ENCODE results near the gene FTO. TPM values are rescaled to one million over a fixed set of nuclear protein-coding genes. Genes with fewer than 3 reads are reported as not detected.

FTO gene
- total RNA-seq, 1 experiment from 2014 or later = 118 TPM

DNA sequence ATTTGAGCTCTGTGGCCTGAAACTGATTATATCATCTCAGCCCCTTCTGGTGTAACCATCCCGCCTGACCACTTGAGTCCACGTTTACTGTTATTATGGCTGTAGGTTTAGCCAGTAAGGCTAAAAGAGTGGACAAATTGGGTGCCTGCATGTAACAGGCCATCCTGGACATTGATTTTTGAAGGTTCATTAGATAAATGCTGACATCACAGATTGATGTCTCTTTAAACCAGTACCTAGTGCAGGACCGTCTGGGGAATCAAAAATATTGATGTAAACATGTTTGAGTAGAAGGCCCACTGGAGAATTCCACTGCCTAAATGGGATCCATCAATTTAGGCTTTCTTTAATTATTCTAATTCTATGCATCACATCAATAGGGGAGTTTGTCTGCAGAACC, 367.6 kb downstream of the FTO start:
- DNase-seq (ENCODE audit: low read depth) = no peak

DNA sequence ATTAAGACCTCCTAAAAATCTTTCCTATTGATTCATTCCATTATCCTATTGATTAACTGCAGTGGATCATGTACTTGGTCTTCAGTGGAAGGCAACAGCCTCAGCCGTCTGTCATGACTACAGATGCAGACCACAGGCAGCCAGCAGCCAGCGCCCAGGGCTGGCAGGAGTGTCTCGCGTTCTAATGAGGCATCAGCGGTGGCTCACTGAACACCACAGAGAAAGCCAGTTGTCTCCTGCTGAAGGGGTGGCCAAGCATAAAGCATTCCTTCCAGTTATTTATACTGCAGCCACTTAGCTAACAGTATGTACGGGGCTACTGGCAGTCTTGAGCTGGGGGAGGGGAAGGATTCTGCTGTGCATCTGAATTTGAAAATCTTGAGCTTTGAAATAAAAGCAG, 368.3 kb downstream of the FTO start:
- DNase-seq (ENCODE audit: low read depth) = peak; percentile 13

DNA sequence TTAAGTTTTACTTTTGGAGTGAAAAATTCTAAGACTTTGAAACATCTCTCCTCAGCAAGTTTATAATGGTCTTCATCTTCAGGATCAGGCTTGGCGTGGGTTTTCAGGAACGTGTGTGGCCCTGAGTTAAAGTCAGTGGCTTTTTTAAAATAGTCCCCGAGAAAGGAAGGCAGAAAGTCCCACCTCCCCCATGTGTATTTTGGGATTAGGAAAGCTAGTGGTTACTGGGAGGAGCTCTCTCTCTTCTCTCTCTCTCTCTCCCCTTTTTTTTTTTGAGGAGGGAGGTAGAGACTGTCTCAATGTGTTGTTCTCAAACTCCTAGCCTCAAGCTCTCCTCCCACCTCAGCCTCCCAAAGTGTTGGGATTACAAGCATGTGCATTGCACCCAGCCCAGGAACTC, 369.4 kb downstream of the FTO start:
- DNase-seq (ENCODE audit: low read depth) = no peak

DNA sequence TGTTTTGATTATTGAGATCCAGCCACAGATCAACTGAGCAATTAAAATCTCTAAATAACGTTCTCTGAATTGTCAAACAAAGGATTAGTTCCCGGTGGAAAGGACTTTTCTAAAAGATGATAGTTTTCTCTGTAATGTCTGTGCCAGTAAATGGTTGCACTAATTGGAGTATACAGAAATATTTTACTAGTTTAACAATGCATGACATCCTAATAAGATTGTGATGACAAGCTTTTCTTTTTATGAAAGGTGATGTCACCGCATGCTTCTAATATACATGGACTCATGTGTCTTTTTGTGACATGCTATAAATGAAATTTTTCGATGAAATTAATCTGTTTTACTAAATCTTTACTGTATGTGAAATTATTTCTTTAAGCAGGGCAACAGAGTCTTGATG, 371.5 kb downstream of the FTO start:
- DNase-seq (ENCODE audit: low read depth) = no peak

DNA sequence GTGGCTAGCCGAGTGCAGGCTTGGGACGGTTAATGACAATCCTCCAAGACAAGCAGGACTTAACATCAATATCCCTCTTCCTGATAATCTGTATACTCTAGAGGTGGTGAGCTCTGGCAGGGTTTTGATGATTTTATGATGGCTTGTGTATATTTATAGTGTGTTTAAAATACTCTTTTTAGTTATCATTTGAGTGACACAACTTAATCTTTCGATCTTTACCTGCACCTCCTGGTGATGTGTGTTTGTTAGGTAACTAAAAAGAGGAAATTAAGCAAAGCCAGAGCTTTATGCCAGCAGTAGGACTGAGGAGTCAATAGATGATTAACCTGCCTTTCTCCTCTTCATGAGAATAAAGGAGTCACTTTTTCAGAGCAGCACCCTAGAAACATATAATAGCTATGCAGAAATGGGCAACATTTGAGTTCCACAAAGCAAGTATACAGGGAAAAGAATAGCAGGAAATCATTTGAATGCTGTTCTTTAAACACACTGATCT, 372.1 kb downstream of the FTO start:
- DNase-seq (ENCODE audit: low read depth) = no peak

DNA sequence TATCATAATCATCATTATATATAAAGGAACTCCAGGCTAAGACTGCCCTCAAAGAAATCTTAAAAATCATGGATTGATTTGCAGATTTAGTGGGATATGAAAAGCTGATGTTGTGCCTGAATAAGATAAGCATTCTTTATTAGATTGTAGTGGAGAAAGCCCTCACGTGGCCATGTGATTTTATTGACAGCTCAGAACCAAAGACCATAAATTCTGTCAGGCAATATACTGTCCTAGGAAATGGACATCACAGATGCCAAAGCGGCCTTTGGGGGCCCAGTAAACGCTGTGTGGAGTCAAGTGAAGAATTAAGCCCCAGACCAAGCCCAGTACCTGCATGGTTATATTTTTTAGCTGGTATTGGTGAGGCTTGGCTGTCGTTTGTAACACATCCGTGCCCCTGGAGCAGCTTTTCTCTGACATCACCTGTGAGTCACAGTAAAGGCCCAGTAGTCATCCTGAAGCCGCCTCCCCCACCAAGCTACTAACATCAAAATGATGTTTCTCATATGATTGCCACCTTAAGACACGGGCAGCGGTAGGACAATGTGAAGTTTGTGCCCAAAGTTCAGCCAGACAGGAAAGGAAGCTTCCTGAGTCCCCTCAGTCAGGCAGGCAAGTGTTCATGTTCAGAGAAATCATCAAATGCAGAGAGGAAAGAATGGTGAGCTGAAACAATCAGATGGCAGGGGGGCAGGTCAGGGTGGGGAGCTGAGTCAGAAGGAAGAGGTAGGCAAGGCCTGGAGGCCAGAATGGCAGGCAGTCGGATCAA, 373.3 kb downstream of the FTO start:
- peak; percentile 68 for DNase-seq (ENCODE audit: low read depth)

DNA sequence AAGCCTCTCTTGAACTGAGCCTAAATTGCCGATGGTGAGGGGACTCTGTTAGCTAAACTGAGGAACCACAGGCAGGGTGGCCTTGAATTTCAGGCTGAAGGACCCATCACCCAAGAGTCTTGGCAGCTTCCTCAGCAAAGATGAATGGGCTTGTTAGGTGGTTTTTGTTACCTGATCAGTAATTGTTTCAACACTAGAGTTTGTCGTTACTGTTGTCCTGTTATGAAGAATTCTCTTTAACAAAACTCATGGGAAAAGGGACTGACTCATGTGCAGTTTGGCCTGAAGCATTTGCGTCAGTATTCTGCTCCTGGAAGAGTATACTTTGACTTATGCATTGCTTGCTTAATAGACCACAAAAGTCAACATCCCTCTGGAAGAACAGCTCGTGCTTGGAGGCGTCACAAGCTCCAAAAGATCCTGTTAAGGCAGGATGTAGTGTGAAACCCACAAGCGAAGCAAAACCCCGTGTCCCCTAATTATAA, 376.6 kb downstream of the FTO start:
- peak; percentile 97 for DNase-seq (ENCODE audit: low read depth)

DNA sequence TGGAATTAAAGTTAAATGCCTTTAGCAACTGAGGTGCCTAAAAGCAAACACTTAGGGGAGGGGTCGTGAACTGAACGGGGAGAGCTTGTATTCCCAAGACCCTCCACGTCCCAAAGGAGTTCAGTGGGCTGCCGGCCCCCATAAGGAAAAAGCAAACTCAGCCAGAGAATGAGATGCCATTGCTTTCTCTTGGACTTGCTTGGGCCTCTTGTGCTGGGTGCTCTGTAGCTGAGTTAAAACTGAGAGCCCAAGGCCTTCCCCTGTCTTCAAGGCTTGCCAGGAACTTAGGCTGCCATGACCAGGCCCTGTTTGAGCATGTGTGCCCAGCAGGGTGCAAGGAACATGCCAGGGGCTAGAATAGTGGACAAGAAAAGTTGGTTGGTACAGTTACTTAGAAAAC, 382.8 kb downstream of the FTO start:
- DNase-seq (ENCODE audit: low read depth) = no peak

DNA sequence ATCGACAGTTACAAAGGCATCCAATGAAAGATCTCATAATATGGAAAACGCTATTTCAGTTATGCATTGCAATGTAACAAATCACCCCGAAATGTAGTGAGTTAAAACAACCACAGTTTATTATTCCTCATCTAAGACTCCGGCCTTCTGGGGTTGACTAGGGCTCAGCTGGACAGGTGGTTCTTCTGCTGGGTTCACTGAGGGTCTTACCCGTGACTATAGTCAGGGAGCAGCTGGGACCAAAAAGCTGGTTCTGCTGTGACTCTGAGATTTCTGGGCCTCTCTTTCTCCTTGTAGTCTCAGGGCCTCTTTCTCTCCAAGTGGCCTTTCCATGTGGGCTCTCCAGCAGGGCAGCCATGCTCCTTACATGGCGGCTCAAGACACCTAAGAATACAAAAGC, 386.6 kb downstream of the FTO start:
- DNase-seq (ENCODE audit: low read depth) = no peak

DNA sequence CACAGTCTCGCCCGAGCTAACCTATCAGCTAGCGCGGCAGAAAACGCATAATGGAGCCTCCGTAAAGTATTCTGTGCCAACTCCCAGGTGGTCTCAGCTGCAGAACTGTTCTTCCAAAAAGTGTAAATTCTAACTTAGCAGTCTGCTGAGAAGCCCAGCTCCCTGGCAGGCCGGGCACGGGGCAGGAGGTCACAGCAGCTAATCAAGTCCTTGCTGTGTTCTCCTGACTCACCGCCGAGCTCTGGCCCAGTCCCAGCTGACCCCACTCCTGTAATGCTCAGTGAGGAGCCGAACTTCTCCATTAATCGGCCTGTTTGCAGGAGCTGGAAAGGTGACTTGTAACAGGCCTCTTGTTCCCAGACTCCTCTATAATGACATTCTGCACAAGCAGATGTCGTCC, 389.3 kb downstream of the FTO start:
- DNase-seq (ENCODE audit: low read depth) = no peak

DNA sequence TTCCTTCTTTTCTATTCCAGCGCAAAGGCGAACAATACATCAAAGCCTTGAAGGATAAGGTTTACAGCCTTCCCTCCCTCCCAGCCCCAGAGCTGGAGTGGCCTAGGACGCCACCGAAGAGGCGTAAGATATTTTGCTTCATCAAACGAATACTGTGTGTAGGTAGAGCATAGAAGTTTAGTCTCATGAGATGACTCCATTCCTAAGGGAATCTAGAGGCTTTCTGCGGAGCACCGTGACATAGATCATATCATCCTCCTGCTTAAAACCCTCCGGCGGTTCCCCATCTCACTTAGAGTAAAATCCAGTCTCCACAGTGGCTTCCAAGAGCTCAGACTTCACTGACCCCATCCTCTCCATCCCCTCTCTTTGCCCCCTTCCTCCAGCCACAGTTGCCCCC, 390.7 kb downstream of the FTO start:
- DNase-seq (ENCODE audit: low read depth) = no peak

DNA sequence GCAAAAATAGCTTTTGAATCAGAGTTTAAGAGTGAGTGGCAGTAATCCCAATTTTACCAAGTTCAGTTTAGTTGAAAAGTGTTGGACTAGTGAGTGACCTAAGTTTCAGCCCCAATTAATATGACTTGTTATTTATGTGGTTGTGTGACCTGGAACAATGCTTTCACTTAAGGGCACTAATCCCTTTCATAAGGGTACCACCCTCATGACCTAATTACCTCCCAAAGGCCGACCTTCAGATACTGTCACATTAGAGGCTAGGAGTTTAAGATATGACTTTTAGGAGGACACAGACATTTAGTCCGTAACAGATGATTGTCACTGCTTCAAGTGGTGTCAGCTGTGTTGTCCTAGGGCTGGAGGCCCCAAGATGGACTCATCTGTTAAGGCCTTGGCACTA, 392.7 kb downstream of the FTO start:
- no peak for DNase-seq (ENCODE audit: low read depth)

DNA sequence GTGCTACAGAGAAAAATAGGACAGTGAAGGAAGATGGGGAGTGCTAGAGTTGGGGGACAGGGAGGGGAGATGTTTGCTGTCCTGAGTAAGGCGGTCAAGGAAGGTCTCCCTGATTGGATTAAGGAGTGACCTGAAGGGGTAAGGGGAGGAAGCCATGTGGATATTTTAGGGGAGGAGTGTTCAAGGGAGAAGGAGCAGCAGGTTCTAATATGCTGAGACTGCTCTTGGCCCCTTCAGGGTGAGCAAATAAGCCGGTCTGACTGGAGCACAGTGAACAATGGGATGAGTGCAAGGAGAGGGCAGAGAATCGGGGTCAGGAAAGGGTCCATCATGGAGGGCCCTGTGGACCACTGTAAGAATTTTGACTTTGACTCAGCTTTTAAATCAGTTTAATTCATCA, 393.8 kb downstream of the FTO start:
- DNase-seq (ENCODE audit: low read depth) = no peak

DNA sequence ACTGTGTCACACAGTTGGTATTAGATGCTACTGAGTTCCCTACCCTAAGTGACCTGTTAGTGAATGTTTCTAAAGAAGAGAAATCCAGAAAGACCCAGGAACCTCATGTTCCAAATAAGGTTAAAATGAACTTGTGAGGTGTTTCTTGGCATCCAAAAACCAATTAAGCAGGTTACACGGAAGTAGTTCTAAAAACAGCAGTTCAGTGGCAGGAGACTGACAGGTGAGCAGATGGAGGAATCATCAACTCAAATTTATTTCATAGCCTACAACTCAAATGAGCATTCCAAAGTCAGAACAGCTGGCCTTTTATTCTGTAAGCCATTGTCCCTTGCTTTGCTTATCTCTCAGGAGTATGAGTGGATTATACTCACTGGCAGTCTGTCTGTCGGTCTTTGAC, 394.3 kb downstream of the FTO start:
- DNase-seq (ENCODE audit: low read depth) = no peak

DNA sequence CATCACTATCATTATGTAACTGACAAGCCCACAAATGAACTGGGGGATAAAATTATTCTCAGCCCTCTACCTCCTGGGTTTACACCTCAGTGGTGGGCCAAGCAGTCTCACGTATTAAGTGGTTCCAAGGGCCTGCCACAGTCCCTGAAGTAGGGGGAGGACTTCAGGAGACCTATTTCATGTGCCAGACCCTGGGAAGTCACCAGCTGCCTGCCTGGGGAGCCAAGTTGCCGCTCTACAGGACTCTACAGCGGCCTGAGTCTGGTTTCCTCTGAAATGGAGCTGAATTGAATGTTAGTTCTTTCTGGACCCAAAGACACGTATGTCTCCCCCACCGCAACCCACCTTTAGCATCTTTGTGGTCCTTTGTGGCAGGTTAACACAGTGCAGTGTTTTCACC, 395.7 kb downstream of the FTO start:
- DNase-seq (ENCODE audit: low read depth) = no peak

DNA sequence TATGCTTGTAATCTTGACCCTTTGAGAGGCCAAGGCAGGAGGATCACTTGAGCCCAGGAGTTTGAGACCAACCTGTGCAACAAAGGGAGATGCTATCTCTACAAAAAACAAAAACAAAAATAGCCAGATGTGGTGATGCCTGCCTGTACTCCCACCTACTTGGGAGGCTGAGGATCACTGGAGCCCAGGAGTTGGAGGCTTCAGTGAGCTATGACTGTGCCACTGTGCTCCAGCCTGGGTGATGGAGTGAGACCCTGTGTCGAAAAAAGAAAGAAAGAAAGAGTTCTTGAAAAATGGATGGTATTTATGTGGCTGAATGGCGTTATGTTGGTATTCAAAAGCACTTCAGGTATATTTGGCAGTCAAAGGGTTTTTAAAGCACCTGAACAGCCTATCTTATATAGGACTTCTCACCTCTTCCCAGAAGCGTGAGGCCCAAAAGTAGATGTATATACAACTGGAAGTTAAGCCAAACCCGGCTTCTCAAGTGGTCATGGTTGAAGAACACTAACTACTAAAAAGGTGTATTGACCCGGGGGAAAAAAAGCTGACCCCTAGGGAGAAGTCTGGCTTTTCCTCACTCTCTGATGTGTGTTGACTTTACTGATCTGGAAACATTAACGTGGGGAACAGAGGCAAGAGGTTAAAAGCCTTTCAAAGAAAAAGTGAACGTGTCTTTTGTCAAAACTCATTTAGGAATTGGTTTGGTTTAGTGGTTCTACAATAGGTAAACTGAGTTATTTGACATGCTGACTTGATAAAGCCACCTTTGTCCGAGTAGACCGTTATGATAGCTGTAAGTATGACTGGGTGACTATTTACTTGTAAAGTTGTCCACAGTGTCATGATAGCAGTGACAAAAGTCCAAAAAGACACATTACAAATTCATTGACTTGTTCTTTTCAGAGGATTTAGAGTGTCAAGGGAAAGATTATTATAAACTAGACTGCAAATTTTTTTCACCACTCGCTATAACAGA, 399.2 kb downstream of the FTO start:
- no peak for DNase-seq (ENCODE audit: low read depth)

DNA sequence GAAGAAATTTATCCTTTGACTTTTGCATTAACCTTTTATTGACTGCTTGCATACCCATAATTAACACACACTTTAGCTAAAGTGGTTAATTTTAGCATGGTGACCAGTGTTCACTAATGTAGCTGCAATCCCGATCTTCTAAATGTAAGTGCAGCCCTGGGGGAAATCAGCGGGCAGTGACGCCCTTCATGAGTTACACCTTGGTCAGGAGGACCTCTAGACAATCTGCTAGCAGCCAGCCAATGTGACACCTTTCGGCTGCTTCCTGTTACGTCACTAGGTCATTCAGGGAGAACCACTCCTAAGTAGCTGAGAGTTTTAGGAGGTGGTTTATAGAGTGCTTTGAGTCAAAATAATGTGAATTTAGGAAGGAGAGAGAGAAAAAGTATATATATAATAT, 402.1 kb downstream of the FTO start:
- no peak for DNase-seq (ENCODE audit: low read depth)

DNA sequence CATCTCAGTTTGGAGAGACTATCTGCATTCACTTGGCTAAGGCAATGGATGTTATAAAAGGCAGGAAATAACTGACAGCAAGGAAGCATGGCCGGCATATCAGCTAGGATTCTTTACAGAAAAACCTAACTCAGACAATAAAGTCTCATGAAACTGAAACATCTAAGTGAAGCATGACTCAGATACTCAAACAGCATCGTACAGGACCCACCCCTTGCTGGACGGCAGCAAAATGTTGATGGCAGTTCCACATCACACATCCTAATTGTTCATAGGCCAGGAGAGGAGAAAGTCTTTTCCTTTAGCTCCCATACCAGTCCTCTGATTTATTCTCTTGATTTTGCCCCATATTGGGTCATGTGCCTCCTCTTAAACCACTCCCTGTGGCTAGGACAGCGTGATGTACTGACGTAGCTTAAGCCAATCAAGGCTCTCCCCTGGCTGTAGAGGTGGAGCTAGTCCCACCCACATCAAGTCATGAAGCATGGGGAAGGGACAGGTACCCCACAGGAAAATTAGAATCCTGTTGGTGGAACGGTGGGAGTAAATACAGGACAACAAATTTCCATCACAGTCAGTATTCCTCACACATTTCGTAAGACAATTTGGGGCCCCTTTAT, 403.7 kb downstream of the FTO start:
- DNase-seq (ENCODE audit: low read depth) = no peak

DNA sequence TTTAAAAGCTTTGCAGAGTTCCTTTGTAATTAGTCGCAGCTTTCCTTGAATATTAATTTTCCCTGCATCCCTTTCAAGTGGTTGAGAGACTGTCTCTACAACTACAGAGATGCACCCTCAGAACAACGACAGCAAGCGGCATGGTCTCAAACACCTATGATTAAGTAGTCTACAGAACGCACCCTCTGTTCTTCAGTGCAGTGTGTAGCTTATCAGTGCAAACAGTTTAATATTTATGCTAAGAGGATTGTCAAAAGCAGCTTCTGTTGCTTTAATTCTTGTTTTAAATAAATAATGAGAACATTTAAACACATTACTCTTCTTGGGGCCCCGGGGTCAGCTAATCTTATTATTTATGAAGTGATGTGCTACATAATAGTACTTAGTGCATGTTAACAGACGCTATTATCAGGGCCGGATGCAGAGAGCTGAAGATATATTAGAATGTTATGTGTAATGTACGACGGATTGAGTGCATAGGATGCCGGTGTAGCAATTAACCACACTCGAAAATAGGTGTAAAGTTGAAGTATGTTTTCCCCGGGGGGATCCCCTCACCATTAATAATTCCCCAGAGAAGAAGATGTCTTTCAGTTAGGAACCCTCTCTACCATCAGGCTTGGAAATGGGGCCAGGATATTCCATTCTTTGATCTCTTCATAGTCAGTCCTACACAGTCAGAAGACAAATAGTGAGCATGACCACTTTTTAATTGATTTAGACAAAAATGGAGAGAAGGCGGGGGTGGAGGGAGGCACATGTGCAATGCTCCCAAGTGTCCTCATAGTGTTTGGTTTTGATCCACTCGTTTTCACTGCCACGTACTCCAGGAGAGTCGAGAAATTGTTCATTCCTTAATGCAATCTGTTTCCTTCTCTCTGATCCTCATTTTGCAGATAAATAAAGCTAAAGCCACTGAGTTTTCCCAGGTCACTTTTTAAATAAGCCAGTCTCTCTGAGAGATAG, 406.3 kb downstream of the FTO start:
- DNase-seq (ENCODE audit: low read depth) = no peak

DNA sequence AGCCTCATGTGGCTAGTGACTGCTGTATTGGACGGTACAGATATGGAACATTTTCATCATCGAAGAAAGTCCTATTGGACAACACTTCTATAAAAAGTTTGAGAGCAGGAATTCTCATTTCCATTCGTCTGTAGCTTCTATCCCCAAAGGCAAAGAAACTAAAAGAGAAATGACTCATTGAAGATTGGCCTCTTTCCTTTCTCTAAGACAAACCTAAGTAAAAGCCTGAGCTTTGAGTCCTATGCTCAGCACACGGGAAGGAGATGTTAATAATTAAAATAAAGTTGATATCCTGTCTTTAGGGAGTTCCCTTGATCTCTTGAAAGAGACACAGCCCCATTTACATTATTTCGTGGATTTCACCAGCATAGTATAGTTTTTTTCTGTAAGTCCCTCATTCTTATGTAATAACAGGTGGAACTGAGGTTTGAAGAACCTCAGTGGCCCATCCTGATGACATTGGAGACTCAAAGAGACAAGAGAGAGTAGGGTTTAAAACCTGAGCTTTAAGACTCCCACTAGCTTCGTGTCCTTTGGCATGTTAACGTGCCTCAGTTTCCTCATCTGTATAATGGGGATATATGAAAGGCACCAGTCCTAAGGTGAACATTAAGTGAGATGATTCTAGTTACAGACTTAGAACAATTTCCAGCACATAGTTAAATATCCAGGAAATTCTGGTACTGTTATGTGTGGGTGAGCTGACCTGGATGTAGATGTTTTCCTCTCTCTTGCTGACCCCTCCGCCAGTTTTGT, 408.7 kb downstream of the FTO start:
- no peak for DNase-seq (ENCODE audit: low read depth)
